VCaP (cell line): ENCODE measurements around the gene G6PD.
"Not testable (repeated sequence)": the region's sequence is repeated elsewhere in the genome, so short reads cannot be mapped to it uniquely, and the experiment has no call there.

Experiments
- H3K27ac ChIP-seq: fragments of 450-650 bp; 2 replicates; pipeline ENCODE4 v1.5.1; 2017
- TF ChIP-seq, protein P1 (sequence below): fragments of 450-650 bp; conservative IDR thresholded peaks from 2 replicates; pipeline ENCODE4 v1.5.1; 2017; ENCODE audit warnings: mild to moderate bottlenecking, moderate library complexity

The G6PD gene

DNA sequence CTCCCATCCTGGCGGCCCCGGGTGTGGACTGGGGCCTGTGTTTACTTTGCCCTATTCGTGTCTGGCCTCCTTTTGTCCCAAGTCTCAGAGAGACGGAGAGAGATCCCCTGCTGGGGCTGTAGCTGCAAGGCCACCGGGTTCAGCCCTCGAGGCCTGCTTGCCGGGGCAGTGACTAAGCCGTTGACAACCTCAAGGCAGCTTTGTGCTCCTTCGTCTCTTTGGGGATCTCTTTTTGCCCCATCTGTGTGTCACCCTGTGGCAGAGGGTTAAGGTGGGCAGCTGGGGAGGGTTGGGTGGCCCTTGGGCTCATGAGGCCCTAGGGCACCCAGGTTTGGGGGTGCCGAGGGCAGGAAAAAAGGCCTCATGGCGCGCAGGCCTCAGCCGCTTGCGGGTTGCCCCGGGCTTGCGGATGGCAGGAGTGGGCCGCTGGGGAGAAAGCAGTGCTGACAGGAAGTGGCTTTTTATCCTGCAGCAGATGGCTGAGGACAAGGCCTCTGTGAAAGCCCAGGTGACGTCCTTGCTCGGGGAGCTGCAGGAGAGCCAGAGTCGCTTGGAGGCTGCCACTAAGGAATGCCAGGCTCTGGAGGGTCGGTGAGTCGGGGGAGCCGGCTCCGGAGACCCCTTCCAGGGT, 11.5 kb upstream of the G6PD start:
- not testable (repeated sequence) for H3K27ac ChIP-seq

DNA sequence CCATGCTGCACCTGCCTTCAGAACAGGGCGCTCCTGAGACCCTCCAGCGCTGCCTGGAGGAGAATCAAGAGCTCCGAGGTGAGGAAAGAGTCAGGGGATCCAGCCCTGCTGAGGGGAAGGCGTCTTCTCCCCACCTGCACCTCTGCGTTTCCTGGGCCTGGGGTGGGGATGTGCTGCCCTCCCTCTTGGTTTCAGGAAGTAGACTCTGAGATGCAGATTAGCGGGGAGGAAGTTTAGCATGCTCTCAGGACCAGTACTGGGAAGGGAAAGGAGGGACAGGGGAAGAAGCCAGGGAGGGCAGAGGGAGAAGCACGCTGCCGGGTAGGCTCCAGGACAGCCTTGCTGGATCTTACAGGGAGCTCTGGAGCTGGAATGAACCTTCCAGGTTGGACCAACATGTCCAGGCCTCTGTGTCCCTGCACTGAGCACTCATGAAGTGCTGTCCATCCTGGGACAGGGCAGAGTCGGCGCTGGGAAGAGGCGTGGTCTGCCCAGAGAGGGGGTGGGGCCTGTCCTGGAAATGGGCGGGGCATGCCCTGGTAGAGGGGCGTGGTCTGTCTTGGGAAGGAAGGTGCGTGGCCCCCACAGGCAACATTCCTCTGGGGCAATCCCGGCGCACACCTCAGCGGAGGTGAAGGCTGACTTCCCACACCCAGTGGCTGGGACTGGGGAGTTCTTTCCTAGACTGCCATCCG, 5.6 kb upstream of the G6PD start:
- not testable (repeated sequence) for H3K27ac ChIP-seq

DNA sequence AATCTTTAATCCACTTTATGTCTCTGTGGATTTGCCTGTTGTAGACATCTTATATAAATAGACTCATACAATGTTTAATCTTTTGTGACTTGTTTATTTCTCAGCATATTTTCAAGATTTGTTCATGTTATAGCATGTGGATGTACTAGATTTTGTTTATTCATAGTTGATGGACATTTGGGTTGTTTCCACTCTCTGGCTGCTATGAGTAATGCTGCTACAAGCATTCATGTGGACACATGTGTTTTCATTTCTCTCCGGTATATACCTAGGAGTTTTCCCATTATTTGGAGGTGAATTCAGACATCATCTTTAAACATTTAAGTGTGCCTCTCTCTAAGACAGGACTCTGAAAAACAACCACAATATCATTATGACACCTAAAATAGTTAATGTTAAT, 3.1 kb upstream of the G6PD start:
- TF ChIP-seq, protein P1, sequence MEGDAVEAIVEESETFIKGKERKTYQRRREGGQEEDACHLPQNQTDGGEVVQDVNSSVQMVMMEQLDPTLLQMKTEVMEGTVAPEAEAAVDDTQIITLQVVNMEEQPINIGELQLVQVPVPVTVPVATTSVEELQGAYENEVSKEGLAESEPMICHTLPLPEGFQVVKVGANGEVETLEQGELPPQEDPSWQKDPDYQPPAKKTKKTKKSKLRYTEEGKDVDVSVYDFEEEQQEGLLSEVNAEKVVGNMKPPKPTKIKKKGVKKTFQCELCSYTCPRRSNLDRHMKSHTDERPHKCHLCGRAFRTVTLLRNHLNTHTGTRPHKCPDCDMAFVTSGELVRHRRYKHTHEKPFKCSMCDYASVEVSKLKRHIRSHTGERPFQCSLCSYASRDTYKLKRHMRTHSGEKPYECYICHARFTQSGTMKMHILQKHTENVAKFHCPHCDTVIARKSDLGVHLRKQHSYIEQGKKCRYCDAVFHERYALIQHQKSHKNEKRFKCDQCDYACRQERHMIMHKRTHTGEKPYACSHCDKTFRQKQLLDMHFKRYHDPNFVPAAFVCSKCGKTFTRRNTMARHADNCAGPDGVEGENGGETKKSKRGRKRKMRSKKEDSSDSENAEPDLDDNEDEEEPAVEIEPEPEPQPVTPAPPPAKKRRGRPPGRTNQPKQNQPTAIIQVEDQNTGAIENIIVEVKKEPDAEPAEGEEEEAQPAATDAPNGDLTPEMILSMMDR: no peak
- H3K27ac ChIP-seq: no peak overlapping the region

DNA sequence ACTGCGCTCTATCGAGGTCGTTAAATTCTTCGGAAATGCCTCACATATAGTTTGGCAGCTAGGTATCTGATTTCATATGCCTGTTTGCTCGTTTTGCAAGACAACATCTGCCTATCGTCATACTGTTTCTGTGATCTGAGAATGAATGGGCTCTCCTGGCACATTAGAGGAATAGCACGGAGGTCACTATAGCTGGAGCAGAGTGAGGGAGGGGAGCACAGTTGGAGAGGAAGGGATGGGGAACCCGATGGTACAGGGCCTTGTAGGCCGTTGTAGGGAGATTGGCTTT, 1.3 kb upstream of the G6PD start:
- TF ChIP-seq, protein P1: no peak
- H3K27ac ChIP-seq: peak overlapping the region; percentile 77

DNA sequence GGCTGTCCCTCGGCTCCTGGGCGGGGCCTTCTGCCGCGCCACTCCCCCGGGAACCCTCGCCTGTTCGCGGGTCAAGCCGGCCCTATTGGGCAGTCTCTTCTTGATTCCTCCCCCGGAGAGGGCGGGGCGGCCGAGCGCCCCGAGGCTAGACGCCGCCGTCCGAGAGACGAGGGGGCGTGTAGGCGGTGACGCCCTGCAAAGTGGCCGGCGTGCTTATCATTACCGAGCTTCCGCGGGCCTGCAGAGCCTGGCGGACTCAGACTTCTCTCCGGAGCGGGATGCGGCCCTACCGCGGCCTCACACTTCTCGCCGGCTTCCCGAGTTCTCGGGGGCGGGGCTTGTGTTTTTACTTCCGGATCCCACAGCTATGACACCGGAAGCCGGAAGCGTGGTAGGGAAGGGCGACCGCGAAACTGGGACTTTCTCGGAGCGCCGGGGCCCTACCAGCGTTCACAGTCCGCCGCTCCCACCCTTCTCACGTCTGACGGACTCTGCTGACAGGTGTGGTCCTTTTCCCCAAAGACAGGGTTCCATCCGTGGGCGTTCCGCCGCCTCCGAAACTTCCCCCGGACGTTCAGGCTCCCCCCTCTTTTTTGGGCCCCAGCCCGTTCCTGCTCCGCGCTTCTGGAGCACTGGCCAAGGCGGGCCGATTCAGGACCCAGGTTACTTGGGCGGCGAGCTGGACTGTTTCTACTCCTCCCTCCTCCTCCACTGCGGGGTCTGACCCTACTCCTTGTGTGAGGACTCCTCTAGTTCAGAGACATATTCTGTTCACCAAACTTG, 790 bp upstream of the G6PD start, which contains the start of gene IKBKG:
TSS of gene IKBKG (plus strand) at position 376 of the 783 bp plus-strand sequence. CDS start 4,383 bp downstream, outside the sequence.
- TF ChIP-seq, protein P1: no peak
- peak within 1 kb of the TSS; percentile 77 for H3K27ac ChIP-seq

DNA sequence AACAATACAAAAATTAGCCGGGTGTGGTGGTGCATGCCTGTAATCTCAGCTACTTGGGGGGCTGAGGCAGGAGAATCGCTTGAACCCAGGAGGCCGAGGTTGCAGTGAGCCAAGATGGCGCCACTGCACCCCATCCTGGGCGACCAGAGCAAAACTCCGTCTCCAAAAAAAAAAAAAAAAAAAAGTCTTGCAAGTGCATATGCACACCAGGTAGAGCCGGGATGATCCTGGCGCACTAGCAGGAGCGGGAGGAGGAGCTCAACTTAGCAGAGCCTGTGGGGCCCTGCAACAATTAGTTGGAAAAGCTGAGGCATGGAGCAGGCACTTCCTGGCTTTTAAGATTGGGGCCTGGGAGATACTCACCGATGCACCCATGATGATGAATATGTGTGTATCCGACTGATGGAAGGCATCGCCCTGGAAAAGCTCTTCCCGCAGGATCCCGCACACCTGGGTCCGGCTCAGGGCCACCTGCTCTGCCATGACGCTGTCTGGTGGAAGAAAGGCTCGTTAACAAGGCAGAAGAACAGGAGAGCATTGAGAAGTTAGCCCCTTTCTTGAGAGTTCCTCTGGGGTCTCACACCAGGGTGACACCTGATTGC, 872 bp downstream of the G6PD start:
- peak overlapping the region; percentile 77 for H3K27ac ChIP-seq
- TF ChIP-seq, protein P1: no peak

DNA sequence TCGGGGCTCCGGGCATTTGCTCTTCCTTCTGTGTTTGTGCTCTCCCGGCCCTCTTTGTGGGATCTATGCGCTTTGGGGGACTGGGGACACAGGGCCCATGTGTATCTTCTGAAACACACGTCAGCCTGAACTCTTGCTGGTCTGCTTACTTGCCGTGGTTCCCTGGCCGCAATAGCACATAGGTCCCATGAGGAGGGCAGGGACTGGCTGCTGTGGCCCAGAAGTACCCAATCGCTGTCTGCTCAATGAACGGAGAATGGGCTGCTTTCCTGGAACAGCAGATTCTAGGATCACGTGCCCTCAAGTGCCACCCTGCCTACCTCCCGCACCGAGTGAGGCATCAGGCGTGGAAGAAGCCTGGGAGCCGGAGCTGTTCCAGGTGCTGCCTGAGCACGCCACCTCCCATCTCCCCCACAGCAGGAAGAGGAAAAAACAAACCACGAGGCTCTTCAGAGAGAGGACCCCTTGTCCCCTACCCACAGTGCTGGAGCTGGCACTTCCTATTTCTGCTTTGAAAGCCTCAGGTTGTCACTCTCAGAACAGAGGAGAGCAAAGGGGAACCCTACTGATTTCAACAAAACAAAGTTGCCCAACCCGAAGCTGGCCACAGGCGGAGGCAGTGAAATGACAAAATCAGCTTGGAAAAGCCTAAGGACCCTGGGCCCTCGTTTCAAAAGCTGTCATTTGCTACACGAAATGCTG, 3.8 kb downstream of the G6PD start:
- TF ChIP-seq, protein P1: no peak
- no peak overlapping the region for H3K27ac ChIP-seq
